H1 (cell line): ENCODE results near the gene CACNA1B. TPM values are rescaled to one million over a fixed set of nuclear protein-coding genes. Genes with fewer than 3 reads are reported as not detected.

Experiments used
- KDM1A ChIP-seq: fragments of 200-600, 300-600 bp; sonication (generic); IDR thresholded peaks from 2 replicates; pipeline ENCODE4 v1.7.1; 2016; ENCODE audit warnings: mild to moderate bottlenecking, low read length, borderline replicate concordance
- SIN3A ChIP-seq, 2 experiments: IDR thresholded peaks in 1 of 2; conservative IDR thresholded peaks in 1 of 2; 2 replicates each; pipeline ENCODE4 v1.6.1; 2011 to 2012; ENCODE audit warnings: low read length in 2 of 2, improper control_type of control experiment in 1 of 2, low read depth in 1 of 2, mild to moderate bottlenecking in 1 of 2
- polyA plus RNA-seq, 7 experiments: library from polyadenylated mRNA; depleted of rRNA in 3 of 7; stranded (reverse) in 5 of 7; unstranded in 2 of 7; fragments of >200 nt in 5 of 7; fragments of 200-250 nt in 2 of 7; gene quantifications; 1 replicate in 5 of 7; 2 replicates in 1 of 7; 4 replicates in 1 of 7; pipeline versions ENCODE4 v1.2.1 to v1.2.3, GENCODE V29; 2011 to 2013; ENCODE audit warnings: missing spikeins in 2 of 7, mixed read lengths in 2 of 7
- total RNA-seq: library from RNA; stranded (reverse); fragmentation: NEBNext Ultra II Directional; extraction: Animal tissue kit (Norgen Biotek cat#: 25700); gene quantifications from 2 replicates; pipeline ENCODE4 v1.2.1, GENCODE V29; 2021

CACNA1B gene
- total and polyA plus RNA-seq, 2 of the 8 experiments (the other 6 are each of a cell fraction or from before 2014, with no cell fraction given): 1.5 to 5.7 TPM

DNA sequence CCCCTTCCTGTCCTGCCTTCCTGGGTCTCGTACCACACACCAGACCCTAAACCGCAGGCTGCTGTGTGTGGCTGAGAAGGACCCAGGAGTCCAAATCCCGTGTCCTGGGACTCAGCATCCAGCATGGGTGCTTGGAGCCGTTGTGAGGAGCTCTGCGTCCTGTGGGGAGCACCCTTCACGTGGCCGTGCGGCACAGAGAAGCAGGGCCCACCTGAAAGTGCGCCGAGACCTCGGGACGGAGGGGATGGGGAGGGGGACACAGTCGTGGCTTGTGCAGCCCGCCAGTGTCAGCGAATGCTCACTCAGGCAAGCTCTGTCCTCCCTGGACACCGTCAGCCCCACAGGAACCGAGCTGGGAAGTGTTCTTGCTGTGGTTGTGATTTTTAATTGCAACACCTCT lies 244.6 kb downstream of the CACNA1B start (continued):
- no peak for TF ChIP-seq SIN3A (conservative IDR thresholded peaks at IDR 0.05 in 1 of 2, IDR thresholded peaks at IDR 0.05 in 1 of 2; ENCODE audit: low read depth in 1 of 2, low read length in 2 of 2)
- no peak for TF ChIP-seq KDM1A
